NCI-H524 treated with DMSO at 0.1 percent for 48 hours (cell line): ENCODE data around the gene EVI2A.
"Not testable (repeated sequence)": the region's sequence is repeated elsewhere in the genome, so short reads cannot be mapped to it uniquely, and the experiment has no call there.

ENCODE experiments used
- DNase-seq: peaks from one replicate; lab custom pipeline; 2025; lab: John Stamatoyannopoulos, UW

Gene EVI2A

DNA sequence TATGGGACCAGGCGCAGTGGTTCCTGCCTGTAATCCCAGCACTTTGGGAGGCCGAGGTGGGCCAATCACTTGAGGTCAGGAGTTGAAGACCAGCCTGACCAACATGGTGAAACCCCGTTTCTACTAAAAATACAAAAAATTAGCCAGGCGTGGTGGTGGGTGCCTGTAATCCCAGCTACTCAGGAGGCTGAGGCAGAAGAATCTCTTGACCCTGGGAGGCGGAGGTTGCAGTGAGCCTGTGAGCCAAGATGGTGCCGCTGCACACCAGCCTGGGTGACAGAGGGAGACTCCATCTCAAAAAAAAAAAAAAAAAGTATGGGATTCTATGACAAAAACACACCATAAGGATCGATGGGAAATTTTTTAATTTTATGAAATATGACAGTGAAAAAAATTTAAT lies 9.2 kb downstream of the EVI2A start:
- DNase-seq: not testable (repeated sequence)

DNA sequence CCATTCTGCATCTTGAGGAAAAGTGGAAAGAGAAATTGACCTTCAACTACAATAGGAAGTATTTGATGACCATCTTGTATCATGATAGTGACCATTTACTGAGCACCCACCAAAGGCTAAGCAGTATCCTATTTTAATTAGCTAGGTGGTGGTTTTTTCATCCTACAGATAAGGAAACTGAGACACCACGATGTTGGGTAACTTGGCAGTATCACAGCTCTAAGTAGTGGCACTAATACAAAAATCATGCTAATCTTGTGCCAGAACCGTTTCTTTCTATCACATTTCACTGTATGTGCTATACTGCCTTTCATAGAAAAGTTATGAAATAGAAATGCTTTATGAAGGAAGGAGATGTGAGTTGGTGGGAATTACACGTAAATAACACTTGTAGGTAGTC lies 9.9 kb downstream of the EVI2A start:
- no peak for DNase-seq

DNA sequence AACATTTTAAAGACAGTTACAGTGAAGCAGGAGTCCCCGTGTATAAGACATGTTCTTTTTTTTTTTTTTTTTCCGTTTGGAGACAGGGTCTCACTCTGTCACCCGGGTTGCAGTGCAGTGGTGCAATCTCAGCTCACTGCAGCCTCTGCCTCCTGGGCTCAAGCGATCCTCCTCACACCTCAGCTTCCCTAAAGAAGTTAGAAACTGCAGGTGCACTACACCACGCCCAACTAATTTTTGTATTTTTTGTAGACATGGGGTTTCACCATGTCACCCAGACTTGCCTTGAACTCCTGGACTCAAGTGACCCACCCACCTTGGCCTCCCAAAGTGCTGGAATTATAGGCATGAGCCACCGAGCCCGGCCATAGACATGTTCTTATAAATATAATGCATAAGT lies 10.5 kb downstream of the EVI2A start:
- DNase-seq: no peak

GRCh38 chr17:31310260-31310659 lies 11.2 kb downstream of the EVI2A start:
- no peak for DNase-seq

- DNase-seq: no peak
These were observed 11.9 kb downstream of the EVI2A start for GRCh38 chr17:31309556-31309955.

DNA sequence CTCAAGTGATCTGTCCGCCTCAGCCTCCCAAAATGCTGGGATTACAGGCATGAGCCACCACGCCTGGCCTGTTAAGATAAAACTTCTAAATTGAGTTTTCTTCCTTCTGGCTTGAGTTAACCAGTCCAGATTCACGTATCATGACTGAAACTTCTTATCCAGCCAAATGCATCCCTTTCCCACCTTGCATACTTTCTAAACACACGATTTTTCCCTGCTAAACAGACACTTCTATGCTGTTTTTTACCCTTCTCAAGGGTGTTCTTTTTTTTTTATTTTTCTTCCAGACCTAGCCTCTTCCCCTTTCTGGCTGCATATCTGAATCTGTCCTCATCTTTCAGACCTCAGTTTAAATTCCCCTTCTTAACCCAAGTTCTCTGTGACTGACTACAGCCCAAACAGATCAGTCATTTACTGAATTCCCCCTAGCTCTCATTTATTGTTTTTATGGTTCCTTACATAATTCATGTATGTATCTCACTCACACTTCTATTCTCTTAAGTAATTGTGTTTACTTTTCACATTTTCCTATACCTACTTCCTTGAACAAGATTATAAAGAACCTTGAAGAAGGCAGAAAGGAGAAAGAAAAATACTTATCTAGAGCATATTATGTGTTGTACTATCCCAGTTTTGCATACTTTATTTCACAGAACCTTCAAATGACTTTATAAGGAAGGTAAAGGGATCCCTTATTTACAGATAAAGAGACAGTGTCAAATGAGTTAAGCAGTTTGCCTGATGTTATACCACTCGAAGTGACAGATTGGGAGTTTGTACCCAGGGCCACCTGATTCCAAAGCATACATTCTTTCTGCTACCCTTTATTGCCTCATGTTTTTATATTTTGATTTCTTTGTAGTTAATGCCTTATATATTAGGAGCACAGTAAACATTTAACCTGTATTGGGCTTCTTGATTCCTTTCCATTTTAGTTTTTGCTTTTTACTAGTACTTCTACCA lies 12.8 kb downstream of the EVI2A start:
- DNase-seq: no peak

- DNase-seq: no peak
These were observed 13.8 kb downstream of the EVI2A start for GRCh38 chr17:31307640-31308039.

DNA sequence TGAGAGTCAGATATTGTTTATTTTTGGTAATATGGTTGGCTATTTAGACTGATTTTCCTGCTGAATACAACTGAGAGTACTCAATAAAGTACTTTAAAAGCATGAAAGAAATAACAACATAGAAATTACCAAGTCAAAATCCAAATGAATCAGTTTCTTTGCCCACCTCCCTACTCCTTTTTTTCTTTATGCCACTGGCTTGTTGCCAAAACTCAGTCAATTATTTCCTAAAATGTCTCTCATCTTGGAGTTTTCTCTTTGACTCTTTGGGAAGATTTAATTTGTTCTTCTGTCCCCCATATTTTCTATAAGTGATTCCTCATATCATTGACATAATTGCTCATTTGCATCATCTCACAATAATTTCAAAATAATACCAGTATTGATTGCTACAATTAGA lies 21.8 kb downstream of the EVI2A start:
- DNase-seq: no peak

- DNase-seq: no peak
These were observed 24.3 kb downstream of the EVI2A start, which contains the start of gene OMG for GRCh38 chr17:31297090-31297489. Gene OMG (minus strand): TSS chr17:31297239. CDS start chr17:31296331, 908 bp downstream.

DNA sequence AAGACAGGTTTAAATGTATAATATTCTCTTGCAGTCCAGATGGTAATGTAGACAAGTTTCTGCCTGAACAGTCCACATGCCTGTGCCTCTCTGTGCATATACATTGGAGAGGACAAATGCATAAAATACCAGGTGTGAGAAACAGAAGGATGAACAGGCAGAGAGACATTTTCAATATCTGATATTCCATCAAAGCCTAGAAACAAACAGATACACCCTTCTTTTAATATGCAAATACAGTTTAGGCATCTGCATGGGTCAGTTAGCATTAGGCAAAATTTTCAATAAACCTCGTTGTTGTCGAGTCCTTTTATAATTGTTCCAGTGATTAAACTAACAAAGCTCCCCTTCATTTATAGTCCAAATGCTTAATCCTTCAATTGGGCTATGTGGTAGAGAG lies 25.3 kb downstream of the EVI2A start:
- DNase-seq: no peak

- no peak for DNase-seq
These were observed 25.9 kb downstream of the EVI2A start for GRCh38 chr17:31295489-31295871.

- no peak for DNase-seq
These were observed 26.5 kb downstream of the EVI2A start for GRCh38 chr17:31294820-31295488.

GRCh38 chr17:31294231-31294630 lies 27.2 kb downstream of the EVI2A start:
- DNase-seq: no peak

GRCh38 chr17:31293581-31293980 lies 27.8 kb downstream of the EVI2A start:
- DNase-seq: no peak

DNA sequence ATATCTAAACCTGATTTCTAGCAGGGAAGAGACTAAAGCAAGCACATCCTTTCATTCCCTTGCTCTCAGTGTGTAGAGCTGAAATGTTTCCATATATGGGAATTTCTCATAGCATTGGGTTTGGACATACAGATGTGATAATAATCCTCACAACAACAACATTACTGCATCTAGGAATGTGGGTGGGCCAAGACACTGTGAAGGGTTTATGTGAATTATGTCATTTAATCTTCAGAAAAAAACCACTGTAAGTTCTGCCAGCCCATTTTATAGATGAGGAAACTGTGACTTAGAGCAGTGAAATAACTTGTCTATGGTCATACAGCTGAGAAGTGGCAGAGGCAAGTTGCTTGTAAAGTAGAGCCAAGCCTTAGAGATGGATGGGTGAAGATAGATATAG lies 29.6 kb downstream of the EVI2A start:
- DNase-seq: no peak

- no peak for DNase-seq
These were observed 31.6 kb downstream of the EVI2A start for GRCh38 chr17:31289790-31290189.

GRCh38 chr17:31287932-31288331 lies 33.5 kb downstream of the EVI2A start:
- DNase-seq: not testable (repeated sequence)

DNA sequence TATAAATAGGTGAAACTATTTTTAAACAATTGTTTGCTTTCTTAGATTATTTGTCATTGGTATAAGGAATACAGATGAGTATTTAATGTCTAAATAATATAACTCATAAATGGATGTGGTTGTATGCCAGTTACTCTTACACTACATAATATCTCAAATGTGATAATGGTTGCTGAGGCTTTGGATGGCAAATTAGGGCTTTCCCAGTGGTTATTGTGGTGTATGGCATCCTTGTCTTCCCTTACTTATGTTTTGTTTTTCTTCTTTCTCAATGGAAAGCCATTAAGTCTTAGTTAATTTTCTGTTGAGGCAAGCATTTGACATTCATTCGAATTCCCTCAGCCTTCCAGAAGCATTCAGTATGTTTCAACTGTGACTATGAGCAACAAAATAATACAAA lies 34.8 kb downstream of the EVI2A start:
- DNase-seq: no peak

- no peak for DNase-seq
These were observed 37.6 kb downstream of the EVI2A start for GRCh38 chr17:31283841-31284240.

GRCh38 chr17:31281061-31281460 lies 40.4 kb downstream of the EVI2A start:
- DNase-seq: no peak

GRCh38 chr17:31279401-31279800 lies 42.0 kb downstream of the EVI2A start:
- no peak for DNase-seq

DNA sequence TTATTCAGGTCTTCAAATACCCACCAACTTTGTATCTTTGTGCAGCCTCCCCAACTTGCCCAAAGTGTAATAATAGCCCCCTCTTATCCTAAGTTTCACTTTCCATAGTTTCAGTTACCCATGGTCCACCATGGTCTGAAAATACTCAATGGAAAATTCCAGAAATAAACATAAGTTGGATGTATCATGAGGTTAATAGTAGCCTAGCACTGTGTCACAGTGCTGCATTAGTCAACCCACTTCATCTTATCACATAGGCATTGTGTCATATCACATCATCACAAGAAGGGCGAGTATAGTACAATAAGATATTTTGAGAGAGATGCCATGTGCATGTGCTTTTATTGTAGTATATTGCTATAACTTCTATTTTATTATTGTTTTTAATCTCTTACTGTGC lies 46.3 kb downstream of the EVI2A start:
- no peak for DNase-seq

DNA sequence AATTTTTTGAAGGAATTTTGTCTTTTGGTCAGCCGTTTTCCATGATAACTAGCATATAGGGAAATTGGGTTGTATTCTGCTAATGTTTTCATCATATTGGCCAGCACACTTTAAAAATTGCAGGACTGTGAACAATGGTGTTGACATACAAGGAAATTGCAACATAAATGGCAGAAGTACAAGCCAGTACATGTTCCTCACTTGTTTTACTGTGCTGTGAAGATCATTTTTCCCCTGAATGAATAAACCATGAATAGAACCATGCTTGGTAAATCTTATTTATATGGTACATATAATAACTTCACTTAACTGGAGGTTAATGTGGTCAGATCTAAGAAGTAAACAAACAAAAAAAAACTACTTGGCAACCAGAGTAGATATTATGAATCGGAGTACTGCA lies 47.2 kb downstream of the EVI2A start:
- no peak for DNase-seq
